PFSK-1 (cell line): ENCODE measurements around the gene PDIA2.

ENCODE experiments used
- FOXP2 ChIP-seq: optimal IDR thresholded peaks from 2 replicates; pipeline ENCODE3; 2011; ENCODE audit warnings: borderline replicate concordance, control low read depth, inconsistent platforms; ENCODE audit not compliant: insufficient read depth; ENCODE audit errors: extremely low read length, extremely low read depth
- POLR2AphosphoS5 ChIP-seq: IDR thresholded peaks from 2 replicates; pipeline ENCODE4 v1.6.1; 2012; ENCODE audit warnings: low read depth, mild to moderate bottlenecking, control low read depth, low read length, moderate library complexity
- SIN3A ChIP-seq: IDR thresholded peaks from 2 replicates; pipeline ENCODE4 v1.6.1; 2012; ENCODE audit warnings: mild to moderate bottlenecking, low read length, moderate library complexity, borderline replicate concordance; ENCODE audit not compliant: insufficient read depth
- TAF1 ChIP-seq: IDR thresholded peaks from 2 replicates; pipeline ENCODE4 v1.6.1; 2012; ENCODE audit warnings: low read length, control low read depth, borderline replicate concordance; ENCODE audit not compliant: insufficient read depth
- TF ChIP-seq, protein P1 (sequence below), 2 experiments: IDR thresholded peaks; 2 replicates each; pipeline versions ENCODE4 v1.6.1 to v1.8.0; 2011 to 2012; ENCODE audit warnings: low read depth in 2 of 2, low read length in 2 of 2, control low read depth in 1 of 2, inconsistent platforms in 1 of 2, mild to moderate bottlenecking in 1 of 2, moderate library complexity in 1 of 2; ENCODE audit not compliant: insufficient read depth in 1 of 2

Gene PDIA2

DNA sequence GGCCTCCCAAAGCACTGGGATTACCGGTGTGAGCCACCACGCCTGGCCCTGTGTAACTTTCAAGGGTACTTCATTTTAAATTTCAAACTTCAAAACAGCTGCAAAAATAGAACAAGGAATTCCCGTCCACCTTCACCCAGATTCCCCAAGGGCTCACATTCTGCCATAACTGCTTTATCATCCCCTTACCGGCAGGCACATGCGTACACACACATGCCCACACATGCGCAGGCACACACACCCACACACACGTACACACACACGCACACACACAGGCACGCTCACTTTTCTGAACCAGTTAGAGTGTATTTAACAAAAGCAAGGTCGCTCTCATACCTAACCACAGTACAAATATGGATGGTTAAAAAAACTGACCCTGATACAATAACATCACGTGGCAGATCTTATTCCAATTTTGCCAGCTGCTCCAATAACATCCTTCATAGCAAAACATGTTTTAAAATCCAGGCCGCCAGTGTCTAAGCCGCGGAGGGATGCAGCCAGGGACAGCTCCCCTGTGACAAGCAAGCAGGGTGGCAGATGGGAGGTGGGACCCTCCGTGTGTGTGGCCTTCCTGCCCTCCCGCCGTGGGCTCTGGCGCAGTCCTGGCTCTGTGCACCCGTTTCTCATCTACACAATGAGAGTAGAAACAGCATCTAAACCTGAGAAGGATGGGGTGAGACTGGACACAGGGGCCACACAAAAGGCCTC, 23.1 kb downstream of the PDIA2 start:
- TF ChIP-seq, protein P1, sequence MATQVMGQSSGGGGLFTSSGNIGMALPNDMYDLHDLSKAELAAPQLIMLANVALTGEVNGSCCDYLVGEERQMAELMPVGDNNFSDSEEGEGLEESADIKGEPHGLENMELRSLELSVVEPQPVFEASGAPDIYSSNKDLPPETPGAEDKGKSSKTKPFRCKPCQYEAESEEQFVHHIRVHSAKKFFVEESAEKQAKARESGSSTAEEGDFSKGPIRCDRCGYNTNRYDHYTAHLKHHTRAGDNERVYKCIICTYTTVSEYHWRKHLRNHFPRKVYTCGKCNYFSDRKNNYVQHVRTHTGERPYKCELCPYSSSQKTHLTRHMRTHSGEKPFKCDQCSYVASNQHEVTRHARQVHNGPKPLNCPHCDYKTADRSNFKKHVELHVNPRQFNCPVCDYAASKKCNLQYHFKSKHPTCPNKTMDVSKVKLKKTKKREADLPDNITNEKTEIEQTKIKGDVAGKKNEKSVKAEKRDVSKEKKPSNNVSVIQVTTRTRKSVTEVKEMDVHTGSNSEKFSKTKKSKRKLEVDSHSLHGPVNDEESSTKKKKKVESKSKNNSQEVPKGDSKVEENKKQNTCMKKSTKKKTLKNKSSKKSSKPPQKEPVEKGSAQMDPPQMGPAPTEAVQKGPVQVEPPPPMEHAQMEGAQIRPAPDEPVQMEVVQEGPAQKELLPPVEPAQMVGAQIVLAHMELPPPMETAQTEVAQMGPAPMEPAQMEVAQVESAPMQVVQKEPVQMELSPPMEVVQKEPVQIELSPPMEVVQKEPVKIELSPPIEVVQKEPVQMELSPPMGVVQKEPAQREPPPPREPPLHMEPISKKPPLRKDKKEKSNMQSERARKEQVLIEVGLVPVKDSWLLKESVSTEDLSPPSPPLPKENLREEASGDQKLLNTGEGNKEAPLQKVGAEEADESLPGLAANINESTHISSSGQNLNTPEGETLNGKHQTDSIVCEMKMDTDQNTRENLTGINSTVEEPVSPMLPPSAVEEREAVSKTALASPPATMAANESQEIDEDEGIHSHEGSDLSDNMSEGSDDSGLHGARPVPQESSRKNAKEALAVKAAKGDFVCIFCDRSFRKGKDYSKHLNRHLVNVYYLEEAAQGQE (IDR thresholded peaks at IDR 0.05; ENCODE audit: insufficient read depth in 1 of 2, low read depth in 2 of 2, low read length in 2 of 2), result no peak
- TF ChIP-seq SIN3A, result no peak
- no peak for TF ChIP-seq TAF1
- no peak for TF ChIP-seq FOXP2
- no peak for TF ChIP-seq POLR2AphosphoS5

DNA sequence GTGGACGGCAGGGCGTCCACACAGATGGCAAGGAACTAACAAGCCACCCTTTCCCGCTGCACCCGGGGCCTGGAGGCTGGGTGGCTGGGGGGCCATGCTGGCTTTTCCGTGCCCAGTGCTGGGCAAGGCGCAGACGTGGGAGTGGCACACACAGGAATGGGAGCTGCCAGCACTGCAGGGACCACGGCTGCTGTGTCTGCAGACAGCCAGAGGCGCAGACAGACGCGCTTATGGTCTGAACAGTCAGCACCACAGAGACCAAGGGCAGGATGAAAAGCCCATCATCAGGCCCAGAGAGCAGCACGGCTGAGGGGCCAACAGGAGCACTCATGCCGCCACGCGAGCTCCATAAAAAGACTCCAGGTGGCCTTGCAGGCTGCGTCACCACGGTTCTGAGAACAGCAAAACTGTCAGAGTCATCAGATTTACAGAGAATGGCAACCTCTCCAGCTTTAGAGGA, 24.0 kb downstream of the PDIA2 start:
- TF ChIP-seq, protein P1 (IDR thresholded peaks at IDR 0.05; ENCODE audit: insufficient read depth in 1 of 2, low read depth in 2 of 2, low read length in 2 of 2), result no peak
- TF ChIP-seq POLR2AphosphoS5 (no peak), FOXP2 (no peak), TAF1 (no peak), SIN3A (no peak)

DNA sequence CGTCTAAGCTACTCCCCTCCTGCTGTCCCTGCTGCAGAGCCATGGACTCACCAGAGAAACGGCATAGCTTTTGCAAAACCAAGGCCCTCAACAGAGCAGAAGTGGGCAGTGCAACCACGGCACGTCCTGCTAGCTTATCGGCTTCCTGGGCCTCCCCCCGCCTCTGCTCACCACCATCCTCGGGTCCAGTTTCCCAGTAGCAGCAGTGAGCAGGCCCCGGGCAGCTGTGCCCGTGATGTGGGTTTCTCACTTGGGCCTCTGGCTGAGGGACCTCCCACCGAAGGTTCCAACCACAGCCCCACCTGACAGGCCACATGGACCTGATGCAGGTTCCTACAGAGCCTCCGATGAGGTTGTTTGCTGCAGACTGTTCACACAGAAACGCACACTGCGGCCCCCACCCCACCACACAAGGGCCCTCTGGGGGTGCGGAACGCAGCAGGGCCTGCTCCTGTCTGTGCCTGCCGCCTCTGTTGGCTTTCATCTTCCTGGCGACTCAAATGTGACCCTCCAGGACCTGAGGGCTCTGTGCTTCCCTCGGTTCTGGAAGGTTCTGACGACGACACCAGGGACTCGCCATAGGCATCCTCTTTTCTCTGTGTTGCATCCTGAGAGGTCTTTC, 24.8 kb downstream of the PDIA2 start:
- TF ChIP-seq, protein P1 (IDR thresholded peaks at IDR 0.05; ENCODE audit: insufficient read depth in 1 of 2, low read depth in 2 of 2, low read length in 2 of 2), result no peak
- TF ChIP-seq TAF1 (no peak), FOXP2 (no peak), SIN3A (no peak), POLR2AphosphoS5 (no peak)

DNA sequence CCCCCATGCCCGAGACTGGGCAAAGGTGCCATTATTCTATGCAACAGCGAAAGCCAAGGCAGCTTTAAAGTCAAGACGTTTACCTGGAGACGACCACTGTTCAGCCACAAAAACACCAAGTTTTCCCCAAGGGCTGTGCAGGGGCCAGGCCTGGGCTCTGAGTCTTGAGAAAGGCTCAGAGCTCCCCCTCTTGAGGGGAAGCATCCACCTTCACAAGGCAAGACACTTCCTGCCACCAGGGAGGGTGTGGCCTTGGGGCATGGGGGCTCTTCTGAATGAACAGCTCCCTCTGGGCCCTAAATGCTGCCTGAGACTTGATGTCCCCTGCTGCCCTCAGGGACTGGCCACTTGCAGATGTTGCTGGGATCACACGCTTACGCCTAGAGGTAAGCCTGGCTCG, 26.5 kb downstream of the PDIA2 start:
- TF ChIP-seq, protein P1 (IDR thresholded peaks at IDR 0.05; ENCODE audit: insufficient read depth in 1 of 2, low read depth in 2 of 2, low read length in 2 of 2), result no peak
- TF ChIP-seq POLR2AphosphoS5 (no peak), TAF1 (no peak)

DNA sequence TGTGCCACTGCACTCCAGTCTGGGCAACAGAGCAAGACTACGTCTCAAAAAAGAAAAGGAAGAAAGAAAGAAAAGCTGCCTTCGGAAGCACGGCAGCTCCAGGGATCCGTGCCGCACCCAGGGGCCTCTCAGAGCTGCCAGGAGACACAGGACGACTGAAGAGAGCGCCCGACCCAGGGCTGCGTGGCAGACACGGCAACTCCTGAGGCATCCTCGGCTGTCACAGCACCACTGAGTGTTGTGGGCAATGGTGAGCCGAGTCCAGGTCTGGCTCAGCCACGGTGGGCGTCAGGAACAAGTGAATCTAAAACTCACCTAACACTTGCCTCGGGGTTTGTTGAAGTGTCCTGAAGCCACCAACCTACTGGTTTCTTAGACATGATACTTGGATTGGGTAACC, 28.8 kb downstream of the PDIA2 start:
- TF ChIP-seq TAF1 (no peak), SIN3A (no peak), POLR2AphosphoS5 (no peak), FOXP2 (no peak)
- TF ChIP-seq, protein P1 (IDR thresholded peaks at IDR 0.05; ENCODE audit: insufficient read depth in 1 of 2, low read depth in 2 of 2, low read length in 2 of 2), result no peak
